K562 (cell line): ENCODE data around the gene USP20. TPM values are rescaled to one million over a fixed set of nuclear protein-coding genes. Genes with fewer than 3 reads are reported as not detected.

Experiments used
- BACH1 ChIP-seq: fragments of 200-800 bp; sonication (Bioruptor generic); IDR thresholded peaks from 2 replicates; pipeline ENCODE4 v1.6.1; 2016; ENCODE audit warnings: missing genetic modification characterization, missing compliant biosample characterization
- BHLHE40 ChIP-seq: IDR thresholded peaks from 2 replicates; pipeline ENCODE4 v1.6.1; 2011; ENCODE audit warnings: low read length, improper control_type of control experiment
- C11orf30 ChIP-seq: fragments of 450-650 bp; IDR thresholded peaks from 2 replicates; pipeline ENCODE4 v1.6.1; 2016; ENCODE audit warnings: low read depth, mild to moderate bottlenecking
- CCAR2 ChIP-seq: fragments of 200-400 bp; formaldehyde crosslinking; IDR thresholded peaks from 2 replicates; pipeline ENCODE4 v1.6.1; 2017; ENCODE audit warnings: mild to moderate bottlenecking, low read depth, low read length
- CHCHD3 ChIP-seq: fragments of 250-450 bp; sonication (Bioruptor Pico); IDR thresholded peaks from 2 replicates; pipeline ENCODE4 v2.1.2; 2022; ENCODE audit warnings: mild to moderate bottlenecking
- DMBX1 ChIP-seq: fragments of 250-450 bp; sonication (Bioruptor Pico); IDR thresholded peaks from 2 replicates; pipeline ENCODE4 v1.8.0; 2022; ENCODE audit warnings: inconsistent platforms, mild to moderate bottlenecking, moderate library complexity, borderline replicate concordance
- EP400 ChIP-seq: fragments of 450-650 bp; IDR thresholded peaks from 2 replicates; pipeline ENCODE4 v1.6.1; 2017; ENCODE audit warnings: antibody characterized with exemption, mild to moderate bottlenecking, moderate library complexity
- ESRRA ChIP-seq: fragments of 450-650 bp; IDR thresholded peaks from 2 replicates; pipeline ENCODE4 v1.6.1; 2014; ENCODE audit warnings: low read depth, mild to moderate bottlenecking, moderate library complexity, borderline replicate concordance
- NFIX ChIP-seq: fragments of 250-450 bp; sonication (Bioruptor Pico); IDR thresholded peaks from 2 replicates; pipeline ENCODE4 v1.4.0; 2020; ENCODE audit warnings: low read depth, mild to moderate bottlenecking, moderate library complexity
- NR4A1 ChIP-seq, 2 experiments: fragments of 250-450 bp in 1 of 2; fragments of 450-650 bp in 1 of 2; sonication (Bioruptor Pico) in 1 of 2; IDR thresholded peaks; 2 replicates each; pipeline versions ENCODE4 v1.4.0 to v1.6.1; 2016 to 2020; ENCODE audit warnings: mild to moderate bottlenecking in 2 of 2, missing compliant biosample characterization in 1 of 2, missing genetic modification characterization in 1 of 2, moderate library complexity in 1 of 2
- PHF21A ChIP-seq: fragments of 450-650 bp; IDR thresholded peaks from 2 replicates; pipeline ENCODE4 v1.6.1; 2017; ENCODE audit warnings: low read depth, borderline replicate concordance
- POLR3G ChIP-seq: IDR thresholded peaks from 2 replicates; pipeline ENCODE4 v1.6.1; 2011; ENCODE audit not compliant: insufficient read length, insufficient replicate concordance; ENCODE audit errors: extremely low read depth
- SAFB ChIP-seq: fragments of 200-400 bp; formaldehyde crosslinking; IDR thresholded peaks from 2 replicates; pipeline ENCODE4 v1.6.1; 2017; ENCODE audit warnings: low read depth, low read length, borderline replicate concordance
- SUPT5H ChIP-seq: fragments of 450-650 bp; IDR thresholded peaks from 2 replicates; pipeline ENCODE4 v1.6.1; 2016
- THAP7 ChIP-seq: fragments of 250-450 bp; sonication (Bioruptor Pico); IDR thresholded peaks from 2 replicates; pipeline ENCODE4 v1.5.0; 2021
- ZNF12 ChIP-seq: sonication (generic); formaldehyde crosslinking; IDR thresholded peaks from 2 replicates; pipeline ENCODE4 v1.4.0; 2020; ENCODE audit warnings: mild to moderate bottlenecking, missing genetic modification reagents
- ZNF143 ChIP-seq: sonication (generic); formaldehyde crosslinking; IDR thresholded peaks from 2 replicates; pipeline ENCODE4 v1.9.0; 2022; ENCODE audit warnings: mild to moderate bottlenecking, missing genetic modification reagents
- ZNF274 ChIP-seq: IDR thresholded peaks from 2 replicates; pipeline ENCODE4 v1.6.1; 2011; ENCODE audit warnings: low read depth, mild to moderate bottlenecking, low read length, moderate library complexity, borderline replicate concordance
- ZNF507 ChIP-seq: conservative IDR thresholded peaks from 2 replicates; pipeline ENCODE4 v1.6.1; 2017; ENCODE audit warnings: missing genetic modification characterization, missing compliant biosample characterization
- ZNF561 ChIP-seq: fragments of 450-650 bp; formaldehyde crosslinking; conservative IDR thresholded peaks from 2 replicates; pipeline ENCODE4 v1.4.0; 2020; ENCODE audit warnings: mild to moderate bottlenecking, moderate library complexity
- ZNF586 ChIP-seq: fragments of 450-650 bp; formaldehyde crosslinking; conservative IDR thresholded peaks from 2 replicates; pipeline ENCODE4 v1.4.0; 2020; ENCODE audit warnings: mild to moderate bottlenecking, moderate library complexity
- polyA plus RNA-seq, 8 experiments: library from polyadenylated mRNA; depleted of rRNA in 4 of 8; stranded (reverse) in 5 of 8; unstranded in 3 of 8; fragments of >200 nt; fragmentation: Nextera tagmentation in 2 of 8; fragmentation: Illumina TruSeq in 1 of 8; extraction: Ambion mirVana in 2 of 8; extraction: Trizol in 1 of 8; gene quantifications; 2 replicates each; pipeline versions ENCODE4 v1.2.1 to v1.2.3, GENCODE V29; 2011 to 2014; ENCODE audit warnings: inconsistent platforms in 1 of 8, missing spikeins in 1 of 8
- total RNA-seq, 7 experiments: library from RNA; depleted of rRNA in 6 of 7; stranded (reverse); fragments of >200 nt in 6 of 7; fragmentation: Illumina TruSeq in 2 of 7; extraction: Trizol in 2 of 7; gene quantifications; 2 replicates each; pipeline versions ENCODE4 v1.2.1 to v1.2.3, GENCODE V29; 2011 to 2021; ENCODE audit warnings: low replicate concordance in 1 of 7
- TF ChIP-seq, protein P1 (sequence below): fragments of 450-650 bp; IDR thresholded peaks from 2 replicates; pipeline ENCODE4 v1.6.1; 2016; ENCODE audit warnings: mild to moderate bottlenecking
- TF ChIP-seq, protein P2 (sequence below): fragments of 250-450 bp; sonication (Bioruptor Pico); IDR thresholded peaks from 2 replicates; pipeline ENCODE4 v1.8.0; 2021; ENCODE audit warnings: moderate library complexity, mild to moderate bottlenecking, inconsistent platforms
- TF ChIP-seq, protein P3 (sequence below): fragments of 250-450 bp; sonication (Bioruptor Pico); IDR thresholded peaks from 2 replicates; pipeline ENCODE4 v1.5.0; 2020; ENCODE audit warnings: mild to moderate bottlenecking

The USP20 gene
- total and polyA plus RNA-seq, 9 of the 15 experiments (the other 6 are each of a cell fraction or from before 2014, with no cell fraction given), result 1.9 to 136 (median 49.1) TPM

- TF ChIP-seq, protein P1, sequence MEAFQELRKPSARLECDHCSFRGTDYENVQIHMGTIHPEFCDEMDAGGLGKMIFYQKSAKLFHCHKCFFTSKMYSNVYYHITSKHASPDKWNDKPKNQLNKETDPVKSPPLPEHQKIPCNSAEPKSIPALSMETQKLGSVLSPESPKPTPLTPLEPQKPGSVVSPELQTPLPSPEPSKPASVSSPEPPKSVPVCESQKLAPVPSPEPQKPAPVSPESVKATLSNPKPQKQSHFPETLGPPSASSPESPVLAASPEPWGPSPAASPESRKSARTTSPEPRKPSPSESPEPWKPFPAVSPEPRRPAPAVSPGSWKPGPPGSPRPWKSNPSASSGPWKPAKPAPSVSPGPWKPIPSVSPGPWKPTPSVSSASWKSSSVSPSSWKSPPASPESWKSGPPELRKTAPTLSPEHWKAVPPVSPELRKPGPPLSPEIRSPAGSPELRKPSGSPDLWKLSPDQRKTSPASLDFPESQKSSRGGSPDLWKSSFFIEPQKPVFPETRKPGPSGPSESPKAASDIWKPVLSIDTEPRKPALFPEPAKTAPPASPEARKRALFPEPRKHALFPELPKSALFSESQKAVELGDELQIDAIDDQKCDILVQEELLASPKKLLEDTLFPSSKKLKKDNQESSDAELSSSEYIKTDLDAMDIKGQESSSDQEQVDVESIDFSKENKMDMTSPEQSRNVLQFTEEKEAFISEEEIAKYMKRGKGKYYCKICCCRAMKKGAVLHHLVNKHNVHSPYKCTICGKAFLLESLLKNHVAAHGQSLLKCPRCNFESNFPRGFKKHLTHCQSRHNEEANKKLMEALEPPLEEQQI, result no peak
- TF ChIP-seq SAFB (no peak), NFIX (no peak), ZNF143 (no peak), ZNF586 (CRISPR knock-in tag) (no peak), ZNF12 (CRISPR knock-in tag) (no peak), EP400 (peak; percentile 89), NR4A1 (CRISPR knock-in tag; IDR thresholded peaks at IDR 0.05) (no peak), NR4A1 (tag; IDR thresholded peaks at IDR 0.05) (no peak), ZNF274 (no peak), POLR3G (no peak), CHCHD3 (no peak), DMBX1 (CRISPR knock-in tag) (no peak), ZNF561 (no peak), C11orf30 (peak; percentile 98), BACH1 (tag) (peak; percentile 87; the same call in 1 of the 2 replicates), THAP7 (CRISPR knock-in tag) (no peak), CCAR2 (no peak), ZNF507 (tag) (no peak), SUPT5H (no peak), PHF21A (no peak), BHLHE40 (peak; percentile 89), ESRRA (peak; percentile 94)
- TF ChIP-seq, protein P2, sequence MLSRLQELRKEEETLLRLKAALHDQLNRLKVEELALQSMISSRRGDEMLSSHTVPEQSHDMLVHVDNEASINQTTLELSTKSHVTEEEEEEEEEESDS (CRISPR knock-in tag), result no peak
- TF ChIP-seq, protein P3, sequence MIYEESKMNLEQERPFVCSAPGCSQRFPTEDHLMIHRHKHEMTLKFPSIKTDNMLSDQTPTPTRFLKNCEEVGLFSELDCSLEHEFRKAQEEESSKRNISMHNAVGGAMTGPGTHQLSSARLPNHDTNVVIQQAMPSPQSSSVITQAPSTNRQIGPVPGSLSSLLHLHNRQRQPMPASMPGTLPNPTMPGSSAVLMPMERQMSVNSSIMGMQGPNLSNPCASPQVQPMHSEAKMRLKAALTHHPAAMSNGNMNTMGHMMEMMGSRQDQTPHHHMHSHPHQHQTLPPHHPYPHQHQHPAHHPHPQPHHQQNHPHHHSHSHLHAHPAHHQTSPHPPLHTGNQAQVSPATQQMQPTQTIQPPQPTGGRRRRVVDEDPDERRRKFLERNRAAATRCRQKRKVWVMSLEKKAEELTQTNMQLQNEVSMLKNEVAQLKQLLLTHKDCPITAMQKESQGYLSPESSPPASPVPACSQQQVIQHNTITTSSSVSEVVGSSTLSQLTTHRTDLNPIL (CRISPR knock-in tag), result no peak
Measured at GRCh38 chr9:129910628-129911567, 75.6 kb downstream of the USP20 start (continued).
